ENCODE measurements around the gene SPATA3. TPM values are rescaled to one million over a fixed set of nuclear protein-coding genes. Genes with fewer than 3 reads are reported as not detected.

SPATA3 gene
- total and polyA plus RNA-seq, 2 of the 8 experiments (the other 6 are each of a cell fraction or from before 2014, with no cell fraction given) = not detected

- TF ChIP-seq KDM4A (IDR thresholded peaks at IDR 0.05; ENCODE audit: low read depth, low read length, severe bottlenecking) (no peak), POU5F1 (IDR thresholded peaks at IDR 0.05; ENCODE audit: low read depth, low read length) (no peak), TAF7 (optimal IDR thresholded peaks at IDR 0.05; ENCODE audit: borderline replicate concordance, low read depth, low read length) (no peak), KDM1A (IDR thresholded peaks at IDR 0.05; ENCODE audit: borderline replicate concordance, low read length) (no peak), NRF1 (IDR thresholded peaks at IDR 0.05; ENCODE audit: low read depth, low read length) (no peak), ZNF274 (IDR thresholded peaks at IDR 0.05; ENCODE audit: borderline replicate concordance, extremely low read depth, low read length) (no peak)
Measured at GRCh38 chr2:231034291-231034882, 38.5 kb downstream of the SPATA3 start (continued).
